ENCODE data around the gene KRTAP10-6. TPM values are rescaled to one million over a fixed set of nuclear protein-coding genes. Genes with fewer than 3 reads are reported as not detected.

KRTAP10-6 gene
- total and polyA plus RNA-seq, 2 of the 8 experiments (the other 6 are each of a cell fraction or from before 2014, with no cell fraction given): 0.12 TPM; not detected in 1

DNA sequence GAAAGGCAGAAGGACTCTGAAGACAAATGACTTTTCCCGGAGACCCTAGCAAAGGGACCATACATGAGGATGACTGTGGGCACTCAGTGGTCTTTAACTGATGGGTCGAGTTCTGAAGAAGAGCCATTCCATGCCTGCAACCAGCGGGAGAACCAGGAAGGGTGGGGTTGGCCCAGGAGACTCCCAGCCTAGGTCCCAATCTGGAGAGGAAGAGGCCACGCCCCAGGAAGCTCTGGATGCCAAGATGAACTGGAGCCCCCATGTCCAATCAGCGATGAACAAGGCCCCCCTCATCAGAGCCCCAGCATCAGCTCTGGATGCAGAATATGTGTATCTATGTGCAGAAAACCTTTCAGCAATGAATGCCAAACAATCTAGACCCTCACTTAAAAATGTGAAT lies 48.5 kb upstream of the KRTAP10-6 start:
- no peak overlapping the region for H4K8ac ChIP-seq (ENCODE audit: extremely low read depth, insufficient read depth, low read length)
- no peak overlapping the region for H2BK12ac ChIP-seq (ENCODE audit: low read depth, low read length)
- H2AFZ ChIP-seq (ENCODE audit: low read length): no peak overlapping the region
- H3K4me1 ChIP-seq (replicated peaks in 1 of 4; ENCODE audit: control insufficient read depth in 3 of 4, insufficient read depth in 4 of 4, low read length in 3 of 4): no peaks in the 10 kb centered on the region; a peak in 1 of 7 replicates
- H3K4me2 ChIP-seq (ENCODE audit: insufficient read depth in 1 of 2, low read depth in 2 of 2, low read length in 2 of 2): no peak overlapping the region
- CTCF ChIA-PET (ENCODE audit: partially characterized antibody): no interaction called here
- H3K27me3 ChIP-seq (replicated peaks in 1 of 4; ENCODE audit: control insufficient read depth in 3 of 4, extremely low read depth in 1 of 4, insufficient read depth in 3 of 4, low read length in 3 of 4): no peaks in the 10 kb centered on the region
- H2BK15ac ChIP-seq (ENCODE audit: low read length): no peak overlapping the region
- H3K14ac ChIP-seq (ENCODE audit: insufficient read length): no peak overlapping the region
- no peak overlapping the region for H3K56ac ChIP-seq (replicated peaks; ENCODE audit: insufficient read length, low read depth, low read length)
- H3K9me3 ChIP-seq (ENCODE audit: insufficient read depth in 2 of 2, low read depth in 1 of 2, low read length in 1 of 2): peaks cover 3 to 8% of the 10 kb centered on the region in 2 experiments; a peak in 2 of 4 replicates
- H4K91ac ChIP-seq (replicated peaks; ENCODE audit: insufficient read length, low read length): no peak overlapping the region
- POLR2A ChIA-PET (ENCODE audit: partially characterized antibody): no interaction called here
- no peaks in the 10 kb centered on the region for H3K79me1 ChIP-seq (ENCODE audit: low read depth, low read length)
- no peak overlapping the region for H2AK5ac ChIP-seq (ENCODE audit: low read depth, low read length)
- H3K9ac ChIP-seq (replicated peaks in 1 of 4; ENCODE audit: extremely low read depth in 1 of 4, low read depth in 3 of 4, low read length in 3 of 4): no peak overlapping the region
- no peak overlapping the region for H4K5ac ChIP-seq (ENCODE audit: insufficient read length, low read depth, low read length)
- 93% methylated on average over 5 of the region's 5 CpGs; no CpG with 5 or more reads in 1 of the 2 experiments for WGBS, 2 experiments (ENCODE audit: extremely low coverage in 1 of 2, insufficient coverage in 1 of 2, insufficient read length in 1 of 2, insufficient replicate concordance in 2 of 2, low coverage in 1 of 2, low lambda C conversion rate in 2 of 2, missing lambda C conversion rate in 1 of 2)
- peaks cover 0 to 3% of the 10 kb centered on the region in 2 experiments for H4K20me1 ChIP-seq (replicated peaks in 1 of 2; ENCODE audit: control insufficient read depth in 1 of 2, insufficient read depth in 2 of 2, low read length in 2 of 2)
- no peak overlapping the region for H3K4me3 ChIP-seq (ENCODE audit: extremely low read depth in 1 of 4, insufficient read depth in 2 of 4, low read depth in 3 of 4, low read length in 4 of 4)
- H2BK5ac ChIP-seq (ENCODE audit: low read depth, low read length): no peak overlapping the region
- FAIRE-seq (no peak), DNase-seq (ENCODE audit: low read depth in 1 of 2, low spot score in 2 of 2) (no peak)
- H2BK120ac ChIP-seq (replicated peaks; ENCODE audit: low read depth, low read length): no peak overlapping the region
- no peak overlapping the region for H3K23ac ChIP-seq (ENCODE audit: insufficient read length)
- H3K27ac ChIP-seq (ENCODE audit: low read depth, low read length): no peak overlapping the region
- H3K4ac ChIP-seq (replicated peaks; ENCODE audit: insufficient read length, low read depth, low read length): no peak overlapping the region
- H3K18ac ChIP-seq (ENCODE audit: extremely low read depth, low read length): no peak overlapping the region
- H3K23me2 ChIP-seq (ENCODE audit: low read depth, low read length): no peaks in the 10 kb centered on the region; the same call in 1 of the 2 replicates
- no peaks in the 10 kb centered on the region for H3K79me2 ChIP-seq (ENCODE audit: control insufficient read depth in 1 of 2, insufficient read depth in 2 of 2, low read length in 2 of 2)
- TF ChIP-seq MAFK (IDR thresholded peaks at IDR 0.05; ENCODE audit: low read depth, low read length) (no peak), JUN (IDR thresholded peaks at IDR 0.05; ENCODE audit: low read depth, low read length) (no peak)
- TF ChIP-seq, protein P1, sequence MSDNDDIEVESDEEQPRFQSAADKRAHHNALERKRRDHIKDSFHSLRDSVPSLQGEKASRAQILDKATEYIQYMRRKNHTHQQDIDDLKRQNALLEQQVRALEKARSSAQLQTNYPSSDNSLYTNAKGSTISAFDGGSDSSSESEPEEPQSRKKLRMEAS (IDR thresholded peaks at IDR 0.05): no peak
- no peaks in the 10 kb centered on the region for H3K36me3 ChIP-seq (ENCODE audit: control insufficient read depth in 2 of 4, insufficient read depth in 4 of 4, low read length in 3 of 4)
- no peak overlapping the region for H2BK20ac ChIP-seq (ENCODE audit: low read length)
